OCI-LY7 (cell line): Measurements from ENCODE around the gene SLC26A6.

Source experiments
- CTCF ChIP-seq: fragments of 200-600 bp; sonication (generic); conservative IDR thresholded peaks from 2 replicates; pipeline ENCODE4 v1.5.1; 2014; ENCODE audit warnings: mild to moderate bottlenecking, antibody characterized with exemption, low read length, moderate library complexity, mixed read lengths
- EZH2phosphoT487 ChIP-seq: fragments of 200-600 bp; sonication (generic); IDR thresholded peaks from 2 replicates; pipeline ENCODE4 v1.6.1; 2018; ENCODE audit warnings: low read depth, borderline replicate concordance, mild to moderate bottlenecking, mixed run types, antibody characterized with exemption, low read length, moderate library complexity, mixed read lengths

- no peak for TF ChIP-seq CTCF
- TF ChIP-seq EZH2phosphoT487 = no peak
These were observed 39.2 kb upstream of the SLC26A6 start for GRCh38 chr3:48674505-48674904.
